ENCODE measurements around the gene HSP90B1.

The HSP90B1 gene

GRCh38 chr12:103957865-103958388 lies 27.7 kb downstream of the HSP90B1 start:
- no peaks in the 10 kb centered on the region for H3K27me3 ChIP-seq (ENCODE audit: insufficient read depth, low read length, poor library complexity)
- DNase-seq, result no peak
- no peak overlapping the region for H3K4me3 ChIP-seq (ENCODE audit: low read length)
- peaks cover 4% of the 10 kb centered on the region for H3K79me1 ChIP-seq (ENCODE audit: low read length)
- H3K27ac ChIP-seq (ENCODE audit: low read depth, low read length), result no peak overlapping the region
- H3K9ac ChIP-seq (ENCODE audit: low read length), result peak overlapping the region; percentile 73
- H2BK120ac ChIP-seq (ENCODE audit: low read depth, low read length), result no peak overlapping the region
- H4K8ac ChIP-seq (ENCODE audit: low read depth, low read length), result no peak overlapping the region
- H3K56ac ChIP-seq (ENCODE audit: low read length), result peak overlapping the region; percentile 97
- H2AK5ac ChIP-seq (ENCODE audit: low read length), result no peak overlapping the region
- H2BK5ac ChIP-seq (ENCODE audit: low read length), result no peak overlapping the region
- no CpG with 5 or more reads among the region's 7 CpGs for WGBS (ENCODE audit: extremely low coverage, insufficient coverage, low lambda C conversion rate)
- no peak overlapping the region for H4K5ac ChIP-seq (ENCODE audit: low read length)
- H3K4me2 ChIP-seq (ENCODE audit: low read length), result no peak overlapping the region
- H3K4ac ChIP-seq (ENCODE audit: low read depth, low read length), result no peak overlapping the region
- H3K4me1 ChIP-seq (ENCODE audit: control insufficient read depth, low read depth, low read length), result no peaks in the 10 kb centered on the region
- no peaks in the 10 kb centered on the region for H3K36me3 ChIP-seq (ENCODE audit: control insufficient read depth, insufficient read depth, low read length)
- H3K23ac ChIP-seq (ENCODE audit: low read length), result no peak overlapping the region
- peaks cover 19% of the 10 kb centered on the region for H3K79me2 ChIP-seq (ENCODE audit: control insufficient read depth, insufficient read depth, low read length)
- H2BK15ac ChIP-seq (replicated peaks; ENCODE audit: low read depth), result no peak overlapping the region
- H3K18ac ChIP-seq (ENCODE audit: low read length), result no peak overlapping the region

GRCh38 chr12:103958621-103959020 lies 28.4 kb downstream of the HSP90B1 start:
- H4K5ac ChIP-seq (ENCODE audit: low read length), result no peak overlapping the region
- H2BK5ac ChIP-seq (ENCODE audit: low read length), result no peak overlapping the region
- H3K23ac ChIP-seq (ENCODE audit: low read length), result no peak overlapping the region
- DNase-seq, result no peak
- no peak overlapping the region for H3K4ac ChIP-seq (ENCODE audit: low read depth, low read length)
- H3K4me3 ChIP-seq (ENCODE audit: low read length), result no peak overlapping the region
- H3K27me3 ChIP-seq (ENCODE audit: insufficient read depth, low read length, poor library complexity), result no peaks in the 10 kb centered on the region
- no peak overlapping the region for H2BK15ac ChIP-seq (replicated peaks; ENCODE audit: low read depth)
- H3K36me3 ChIP-seq (ENCODE audit: control insufficient read depth, insufficient read depth, low read length), result no peaks in the 10 kb centered on the region
- WGBS (ENCODE audit: extremely low coverage, insufficient coverage, low lambda C conversion rate), result no CpG with 5 or more reads among the region's 1 CpG
- no peak overlapping the region for H3K4me2 ChIP-seq (ENCODE audit: low read length)
- H2AK5ac ChIP-seq (ENCODE audit: low read length), result no peak overlapping the region
- H3K79me2 ChIP-seq (ENCODE audit: control insufficient read depth, insufficient read depth, low read length), result peaks cover 19% of the 10 kb centered on the region
- peaks cover 3% of the 10 kb centered on the region for H3K79me1 ChIP-seq (ENCODE audit: low read length)
- no peak overlapping the region for H3K18ac ChIP-seq (ENCODE audit: low read length)
- H2BK120ac ChIP-seq (ENCODE audit: low read depth, low read length), result no peak overlapping the region
- no peak overlapping the region for H3K56ac ChIP-seq (ENCODE audit: low read length)
- H3K4me1 ChIP-seq (ENCODE audit: control insufficient read depth, low read depth, low read length), result no peaks in the 10 kb centered on the region
- H4K8ac ChIP-seq (ENCODE audit: low read depth, low read length), result no peak overlapping the region
- H3K9ac ChIP-seq (ENCODE audit: low read length), result no peak overlapping the region
- H3K27ac ChIP-seq (ENCODE audit: low read depth, low read length), result no peak overlapping the region

- Histone ChIP-seq H3K9ac (ENCODE audit: low read length) (no peak overlapping the region), H4K5ac (ENCODE audit: low read length) (no peak overlapping the region), H3K4ac (ENCODE audit: low read depth, low read length) (no peak overlapping the region), H2BK5ac (ENCODE audit: low read length) (no peak overlapping the region), H2BK15ac (replicated peaks; ENCODE audit: low read depth) (no peak overlapping the region), H3K4me3 (ENCODE audit: low read length) (no peak overlapping the region), H3K4me1 (ENCODE audit: control insufficient read depth, low read depth, low read length) (no peaks in the 10 kb centered on the region), H3K56ac (ENCODE audit: low read length) (no peak overlapping the region), H3K79me1 (ENCODE audit: low read length) (peaks cover 3% of the 10 kb centered on the region), H4K8ac (ENCODE audit: low read depth, low read length) (no peak overlapping the region), H3K27me3 (ENCODE audit: insufficient read depth, low read length, poor library complexity) (no peaks in the 10 kb centered on the region), H2AK5ac (ENCODE audit: low read length) (no peak overlapping the region), H3K18ac (ENCODE audit: low read length) (no peak overlapping the region), H3K23ac (ENCODE audit: low read length) (no peak overlapping the region), H3K27ac (ENCODE audit: low read depth, low read length) (no peak overlapping the region), H3K79me2 (ENCODE audit: control insufficient read depth, insufficient read depth, low read length) (peaks cover 21% of the 10 kb centered on the region), H3K36me3 (ENCODE audit: control insufficient read depth, insufficient read depth, low read length) (no peaks in the 10 kb centered on the region), H3K4me2 (ENCODE audit: low read length) (no peak overlapping the region), H2BK120ac (ENCODE audit: low read depth, low read length) (no peak overlapping the region)
- DNase-seq, result peak; percentile 14
- no CpG with 5 or more reads among the region's 7 CpGs for whole genome bisulfite sequencing (ENCODE audit: extremely low coverage, insufficient coverage, low lambda C conversion rate)
These were observed 30.5 kb downstream of the HSP90B1 start for GRCh38 chr12:103960616-103961227.

GRCh38 chr12:103962493-103962892 lies 32.3 kb downstream of the HSP90B1 start:
- peak; percentile 57 for DNase-seq
- Histone ChIP-seq H3K4me3 (ENCODE audit: low read length) (no peak overlapping the region), H2BK120ac (ENCODE audit: low read depth, low read length) (no peak overlapping the region), H3K56ac (ENCODE audit: low read length) (no peak overlapping the region), H3K36me3 (ENCODE audit: control insufficient read depth, insufficient read depth, low read length) (no peaks in the 10 kb centered on the region), H3K27ac (ENCODE audit: low read depth, low read length) (no peak overlapping the region), H3K27me3 (ENCODE audit: insufficient read depth, low read length, poor library complexity) (no peaks in the 10 kb centered on the region), H3K4ac (ENCODE audit: low read depth, low read length) (no peak overlapping the region), H2BK5ac (ENCODE audit: low read length) (no peak overlapping the region), H2BK15ac (replicated peaks; ENCODE audit: low read depth) (no peak overlapping the region), H3K18ac (ENCODE audit: low read length) (no peak overlapping the region), H3K79me1 (ENCODE audit: low read length) (peaks cover 3% of the 10 kb centered on the region), H3K9ac (ENCODE audit: low read length) (no peak overlapping the region), H3K23ac (ENCODE audit: low read length) (no peak overlapping the region), H3K79me2 (ENCODE audit: control insufficient read depth, insufficient read depth, low read length) (peaks cover 25% of the 10 kb centered on the region), H4K8ac (ENCODE audit: low read depth, low read length) (no peak overlapping the region), H3K4me1 (ENCODE audit: control insufficient read depth, low read depth, low read length) (no peaks in the 10 kb centered on the region), H3K4me2 (ENCODE audit: low read length) (no peak overlapping the region), H4K5ac (ENCODE audit: low read length) (no peak overlapping the region), H2AK5ac (ENCODE audit: low read length) (no peak overlapping the region)
- WGBS (ENCODE audit: extremely low coverage, insufficient coverage, low lambda C conversion rate), result no CpG with 5 or more reads among the region's 1 CpG

GRCh38 chr12:103964805-103965204 lies 34.6 kb downstream of the HSP90B1 start:
- H2BK5ac ChIP-seq (ENCODE audit: low read length), result no peak overlapping the region
- no CpG with 5 or more reads among the region's 3 CpGs for WGBS (ENCODE audit: extremely low coverage, insufficient coverage, low lambda C conversion rate)

GRCh38 chr12:103965255-103965589 lies 35.0 kb downstream of the HSP90B1 start:
- Histone ChIP-seq H3K4ac (ENCODE audit: low read depth, low read length) (peak overlapping the region; percentile 98), H4K8ac (ENCODE audit: low read depth, low read length) (peak overlapping the region; percentile 0), H4K5ac (ENCODE audit: low read length) (no peak overlapping the region), H3K4me3 (ENCODE audit: low read length) (peak overlapping the region; percentile 77), H3K18ac (ENCODE audit: low read length) (peak overlapping the region; percentile 90), H3K79me2 (ENCODE audit: control insufficient read depth, insufficient read depth, low read length) (peaks cover 51% of the 10 kb centered on the region), H3K36me3 (ENCODE audit: control insufficient read depth, insufficient read depth, low read length) (no peaks in the 10 kb centered on the region), H3K27ac (ENCODE audit: low read depth, low read length) (no peak overlapping the region), H3K27me3 (ENCODE audit: insufficient read depth, low read length, poor library complexity) (no peaks in the 10 kb centered on the region), H3K56ac (ENCODE audit: low read length) (peak overlapping the region; percentile 96), H3K23ac (ENCODE audit: low read length) (no peak overlapping the region), H3K79me1 (ENCODE audit: low read length) (peaks cover 3% of the 10 kb centered on the region), H2BK120ac (ENCODE audit: low read depth, low read length) (no peak overlapping the region), H2AK5ac (ENCODE audit: low read length) (peak overlapping the region; percentile 28), H2BK5ac (ENCODE audit: low read length) (no peak overlapping the region), H3K4me2 (ENCODE audit: low read length) (peak overlapping the region; percentile 33), H2BK15ac (replicated peaks; ENCODE audit: low read depth) (no peak overlapping the region), H3K9ac (ENCODE audit: low read length) (peak overlapping the region; percentile 94), H3K4me1 (ENCODE audit: control insufficient read depth, low read depth, low read length) (no peaks in the 10 kb centered on the region)
- no peak for DNase-seq
- WGBS (ENCODE audit: extremely low coverage, insufficient coverage, low lambda C conversion rate), result no CpG with 5 or more reads among the region's 11 CpGs

More at GRCh38 chr12:103964805-103965204, 34.6 kb downstream of the HSP90B1 start:
- Histone ChIP-seq H3K56ac (ENCODE audit: low read length) (peak overlapping the region; percentile 96), H3K18ac (ENCODE audit: low read length) (peak overlapping the region; percentile 90), H3K79me1 (ENCODE audit: low read length) (peaks cover 3% of the 10 kb centered on the region), H3K79me2 (ENCODE audit: control insufficient read depth, insufficient read depth, low read length) (peaks cover 47% of the 10 kb centered on the region), H3K4me3 (ENCODE audit: low read length) (peak overlapping the region; percentile 77), H3K36me3 (ENCODE audit: control insufficient read depth, insufficient read depth, low read length) (no peaks in the 10 kb centered on the region), H3K4me2 (ENCODE audit: low read length) (peak overlapping the region; percentile 33), H2AK5ac (ENCODE audit: low read length) (peak overlapping the region; percentile 28), H2BK15ac (replicated peaks; ENCODE audit: low read depth) (no peak overlapping the region), H4K8ac (ENCODE audit: low read depth, low read length) (peak overlapping the region; percentile 0), H2BK120ac (ENCODE audit: low read depth, low read length) (peak overlapping the region; percentile 28), H3K4ac (ENCODE audit: low read depth, low read length) (no peak overlapping the region), H3K4me1 (ENCODE audit: control insufficient read depth, low read depth, low read length) (no peaks in the 10 kb centered on the region), H3K23ac (ENCODE audit: low read length) (no peak overlapping the region), H4K5ac (ENCODE audit: low read length) (peak overlapping the region; percentile 7), H3K9ac (ENCODE audit: low read length) (peak overlapping the region; percentile 94), H3K27ac (ENCODE audit: low read depth, low read length) (no peak overlapping the region), H3K27me3 (ENCODE audit: insufficient read depth, low read length, poor library complexity) (no peaks in the 10 kb centered on the region)
- no peak for DNase-seq
